ENCODE data around the gene TOMM20. TPM values are rescaled to one million over a fixed set of nuclear protein-coding genes. Genes with fewer than 3 reads are reported as not detected.

TOMM20 gene
- total and polyA plus RNA-seq, 9 of the 15 experiments (the other 6 are each of a cell fraction or from before 2014, with no cell fraction given): 70.6 to 334 (median 159) TPM

DNA sequence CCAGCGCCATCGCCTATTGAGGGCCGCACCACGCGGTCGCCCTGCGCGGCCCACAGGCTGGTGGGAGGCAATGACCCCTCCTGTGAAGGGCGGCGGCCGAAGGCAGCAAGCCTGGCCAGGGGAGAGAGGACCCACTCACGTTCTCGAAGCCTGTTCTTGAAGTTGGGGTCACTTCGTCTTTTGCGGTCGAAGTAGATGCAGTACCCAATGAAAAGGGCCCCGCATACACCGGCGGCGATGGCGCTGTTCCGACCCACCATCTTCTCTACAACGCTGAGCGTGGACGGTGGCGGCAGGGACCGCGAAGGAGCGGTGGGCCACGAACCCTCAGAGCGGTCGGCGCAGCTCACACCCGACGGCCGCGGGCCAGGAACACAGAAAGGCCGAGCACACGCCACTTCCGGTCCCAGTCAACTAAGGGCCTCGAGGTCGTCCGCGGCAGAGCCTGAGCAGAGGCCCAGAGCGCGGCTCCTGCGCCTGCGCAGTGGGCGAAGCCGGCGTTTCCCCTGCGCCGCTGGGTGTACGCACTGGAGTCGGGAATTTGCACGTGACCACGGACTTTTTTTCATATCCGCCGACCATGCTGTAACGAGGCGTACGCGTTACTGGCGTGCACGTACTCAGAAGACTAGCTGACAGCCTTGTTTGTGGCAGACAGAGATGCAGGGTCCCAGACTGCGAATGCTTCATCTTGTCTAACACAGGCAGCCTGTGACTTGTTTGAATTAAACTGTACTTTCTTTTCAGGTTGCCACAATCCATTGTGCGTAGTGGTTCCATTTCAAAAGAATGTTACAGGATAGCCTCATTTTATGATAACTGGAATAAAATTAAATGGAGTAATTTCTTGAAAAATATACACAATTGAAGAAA is at the start of gene TOMM20 (continued):
- TF ChIP-seq, protein P1, sequence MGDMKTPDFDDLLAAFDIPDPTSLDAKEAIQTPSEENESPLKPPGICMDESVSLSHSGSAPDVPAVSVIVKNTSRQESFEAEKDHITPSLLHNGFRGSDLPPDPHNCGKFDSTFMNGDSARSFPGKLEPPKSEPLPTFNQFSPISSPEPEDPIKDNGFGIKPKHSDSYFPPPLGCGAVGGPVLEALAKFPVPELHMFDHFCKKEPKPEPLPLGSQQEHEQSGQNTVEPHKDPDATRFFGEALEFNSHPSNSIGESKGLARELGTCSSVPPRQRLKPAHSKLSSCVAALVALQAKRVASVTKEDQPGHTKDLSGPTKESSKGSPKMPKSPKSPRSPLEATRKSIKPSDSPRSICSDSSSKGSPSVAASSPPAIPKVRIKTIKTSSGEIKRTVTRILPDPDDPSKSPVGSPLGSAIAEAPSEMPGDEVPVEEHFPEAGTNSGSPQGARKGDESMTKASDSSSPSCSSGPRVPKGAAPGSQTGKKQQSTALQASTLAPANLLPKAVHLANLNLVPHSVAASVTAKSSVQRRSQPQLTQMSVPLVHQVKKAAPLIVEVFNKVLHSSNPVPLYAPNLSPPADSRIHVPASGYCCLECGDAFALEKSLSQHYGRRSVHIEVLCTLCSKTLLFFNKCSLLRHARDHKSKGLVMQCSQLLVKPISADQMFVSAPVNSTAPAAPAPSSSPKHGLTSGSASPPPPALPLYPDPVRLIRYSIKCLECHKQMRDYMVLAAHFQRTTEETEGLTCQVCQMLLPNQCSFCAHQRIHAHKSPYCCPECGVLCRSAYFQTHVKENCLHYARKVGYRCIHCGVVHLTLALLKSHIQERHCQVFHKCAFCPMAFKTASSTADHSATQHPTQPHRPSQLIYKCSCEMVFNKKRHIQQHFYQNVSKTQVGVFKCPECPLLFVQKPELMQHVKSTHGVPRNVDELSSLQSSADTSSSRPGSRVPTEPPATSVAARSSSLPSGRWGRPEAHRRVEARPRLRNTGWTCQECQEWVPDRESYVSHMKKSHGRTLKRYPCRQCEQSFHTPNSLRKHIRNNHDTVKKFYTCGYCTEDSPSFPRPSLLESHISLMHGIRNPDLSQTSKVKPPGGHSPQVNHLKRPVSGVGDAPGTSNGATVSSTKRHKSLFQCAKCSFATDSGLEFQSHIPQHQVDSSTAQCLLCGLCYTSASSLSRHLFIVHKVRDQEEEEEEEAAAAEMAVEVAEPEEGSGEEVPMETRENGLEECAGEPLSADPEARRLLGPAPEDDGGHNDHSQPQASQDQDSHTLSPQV (IDR thresholded peaks at IDR 0.05): peak; percentile 97
- TF ChIP-seq MCM5 (IDR thresholded peaks at IDR 0.05; ENCODE audit: low read depth) (no peak), FOXK2 (conservative IDR thresholded peaks at IDR 0.05 in 1 of 2, IDR thresholded peaks at IDR 0.05 in 1 of 2; ENCODE audit: low read depth in 2 of 2) (peak; percentile 75 to 88; a peak in 3 of 4 replicates), FOXK1 (CRISPR knock-in tag; IDR thresholded peaks at IDR 0.05; ENCODE audit: borderline replicate concordance) (peak; percentile 80), PCBP1 (IDR thresholded peaks at IDR 0.05; ENCODE audit: low read depth, low read length, poor library complexity, severe bottlenecking) (no peak), PHB2 (IDR thresholded peaks at IDR 0.05; ENCODE audit: low read depth) (no peak), STAT5A (IDR thresholded peaks at IDR 0.05; ENCODE audit: borderline replicate concordance, low read length) (peak; percentile 48; the same call in 1 of the 2 replicates), CHD1 (IDR thresholded peaks at IDR 0.05; ENCODE audit: low read length) (no peak), ZBTB7A (IDR thresholded peaks at IDR 0.05; ENCODE audit: borderline replicate concordance, control insufficient read depth, low read depth, low read length) (peak; percentile 74; the same call in 1 of the 2 replicates), PHF20 (IDR thresholded peaks at IDR 0.05; ENCODE audit: partially characterized antibody) (peak; percentile 80)
- TF ChIP-seq, protein P2, sequence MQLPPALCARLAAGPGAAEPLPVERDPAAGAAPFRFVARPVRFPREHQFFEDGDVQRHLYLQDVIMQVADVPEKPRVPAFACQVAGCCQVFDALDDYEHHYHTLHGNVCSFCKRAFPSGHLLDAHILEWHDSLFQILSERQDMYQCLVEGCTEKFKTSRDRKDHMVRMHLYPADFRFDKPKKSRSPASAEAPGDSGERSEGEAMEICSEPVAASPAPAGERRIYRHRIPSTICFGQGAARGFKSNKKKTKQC (CRISPR knock-in tag; IDR thresholded peaks at IDR 0.05): peak; percentile 93
- TF ChIP-seq, protein P3, sequence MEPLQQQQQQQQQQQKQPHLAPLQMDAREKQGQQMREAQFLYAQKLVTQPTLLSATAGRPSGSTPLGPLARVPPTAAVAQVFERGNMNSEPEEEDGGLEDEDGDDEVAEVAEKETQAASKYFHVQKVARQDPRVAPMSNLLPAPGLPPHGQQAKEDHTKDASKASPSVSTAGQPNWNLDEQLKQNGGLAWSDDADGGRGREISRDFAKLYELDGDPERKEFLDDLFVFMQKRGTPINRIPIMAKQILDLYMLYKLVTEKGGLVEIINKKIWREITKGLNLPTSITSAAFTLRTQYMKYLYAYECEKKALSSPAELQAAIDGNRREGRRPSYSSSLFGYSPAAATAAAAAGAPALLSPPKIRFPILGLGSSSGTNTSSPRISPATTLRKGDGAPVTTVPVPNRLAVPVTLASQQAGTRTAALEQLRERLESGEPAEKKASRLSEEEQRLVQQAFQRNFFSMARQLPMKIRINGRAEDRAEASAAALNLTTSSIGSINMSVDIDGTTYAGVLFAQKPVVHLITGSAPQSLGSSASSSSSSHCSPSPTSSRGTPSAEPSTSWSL (CRISPR knock-in tag; IDR thresholded peaks at IDR 0.05; ENCODE audit: borderline replicate concordance): no peak
- TF ChIP-seq, protein P4, sequence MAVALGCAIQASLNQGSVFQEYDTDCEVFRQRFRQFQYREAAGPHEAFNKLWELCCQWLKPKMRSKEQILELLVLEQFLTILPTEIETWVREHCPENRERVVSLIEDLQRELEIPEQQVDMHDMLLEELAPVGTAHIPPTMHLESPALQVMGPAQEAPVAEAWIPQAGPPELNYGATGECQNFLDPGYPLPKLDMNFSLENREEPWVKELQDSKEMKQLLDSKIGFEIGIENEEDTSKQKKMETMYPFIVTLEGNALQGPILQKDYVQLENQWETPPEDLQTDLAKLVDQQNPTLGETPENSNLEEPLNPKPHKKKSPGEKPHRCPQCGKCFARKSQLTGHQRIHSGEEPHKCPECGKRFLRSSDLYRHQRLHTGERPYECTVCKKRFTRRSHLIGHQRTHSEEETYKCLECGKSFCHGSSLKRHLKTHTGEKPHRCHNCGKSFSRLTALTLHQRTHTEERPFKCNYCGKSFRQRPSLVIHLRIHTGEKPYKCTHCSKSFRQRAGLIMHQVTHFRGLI (CRISPR knock-in tag; IDR thresholded peaks at IDR 0.05): no peak
- TF ChIP-seq, protein P5, sequence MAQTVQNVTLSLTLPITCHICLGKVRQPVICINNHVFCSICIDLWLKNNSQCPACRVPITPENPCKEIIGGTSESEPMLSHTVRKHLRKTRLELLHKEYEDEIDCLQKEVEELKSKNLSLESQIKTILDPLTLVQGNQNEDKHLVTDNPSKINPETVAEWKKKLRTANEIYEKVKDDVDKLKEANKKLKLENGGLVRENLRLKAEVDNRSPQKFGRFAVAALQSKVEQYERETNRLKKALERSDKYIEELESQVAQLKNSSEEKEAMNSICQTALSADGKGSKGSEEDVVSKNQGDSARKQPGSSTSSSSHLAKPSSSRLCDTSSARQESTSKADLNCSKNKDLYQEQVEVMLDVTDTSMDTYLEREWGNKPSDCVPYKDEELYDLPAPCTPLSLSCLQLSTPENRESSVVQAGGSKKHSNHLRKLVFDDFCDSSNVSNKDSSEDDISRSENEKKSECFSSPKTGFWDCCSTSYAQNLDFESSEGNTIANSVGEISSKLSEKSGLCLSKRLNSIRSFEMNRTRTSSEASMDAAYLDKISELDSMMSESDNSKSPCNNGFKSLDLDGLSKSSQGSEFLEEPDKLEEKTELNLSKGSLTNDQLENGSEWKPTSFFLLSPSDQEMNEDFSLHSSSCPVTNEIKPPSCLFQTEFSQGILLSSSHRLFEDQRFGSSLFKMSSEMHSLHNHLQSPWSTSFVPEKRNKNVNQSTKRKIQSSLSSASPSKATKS (CRISPR knock-in tag; IDR thresholded peaks at IDR 0.05): no peak
- TF ChIP-seq, protein P6, sequence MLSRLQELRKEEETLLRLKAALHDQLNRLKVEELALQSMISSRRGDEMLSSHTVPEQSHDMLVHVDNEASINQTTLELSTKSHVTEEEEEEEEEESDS (CRISPR knock-in tag; IDR thresholded peaks at IDR 0.05): no peak
